SK-N-SH treated with all-trans-retinoic acid at 6 μM for 48 hours (cell line): ENCODE results near the gene CHMP1B.

Experiments used
- ATAC-seq: fragments of 200-7000 bp; cut with Tn5 transposase; 3 replicates; pipeline ENCODE4 v1.9.1; 2020; ENCODE audit warnings: mild to moderate bottlenecking, moderate library complexity
- ARNTL ChIP-seq: fragments of 450-650 bp; formaldehyde crosslinking; IDR thresholded peaks from 2 replicates; pipeline ENCODE4 v1.5.0; 2020; ENCODE audit warnings: low read depth, mild to moderate bottlenecking, moderate library complexity, borderline replicate concordance
- BACH2 ChIP-seq: fragments of 250-450 bp; sonication (Bioruptor Pico); IDR thresholded peaks from 2 replicates; pipeline ENCODE4 v1.9.0; 2021; ENCODE audit warnings: mild to moderate bottlenecking, borderline replicate concordance
- CREB5 ChIP-seq: fragments of 250-450 bp; sonication (Bioruptor Pico); IDR thresholded peaks from 2 replicates; pipeline ENCODE4 v1.5.1; 2020; ENCODE audit warnings: low read depth, mild to moderate bottlenecking, moderate library complexity
- CSDC2 ChIP-seq: fragments of 250-450 bp; sonication (Bioruptor Pico); IDR thresholded peaks from 2 replicates; pipeline ENCODE4 v1.5.0; 2020; ENCODE audit warnings: mild to moderate bottlenecking, moderate library complexity
- CSRNP3 ChIP-seq: fragments of 250-450 bp; sonication (Bioruptor Pico); IDR thresholded peaks from 2 replicates; pipeline ENCODE4 v1.5.1; 2021; ENCODE audit warnings: mild to moderate bottlenecking, moderate library complexity
- GLIS3 ChIP-seq: fragments of 250-450 bp; sonication (Bioruptor Pico); IDR thresholded peaks from 2 replicates; pipeline ENCODE4 v1.5.0; 2020; ENCODE audit warnings: mild to moderate bottlenecking, moderate library complexity
- ISL1 ChIP-seq: fragments of 250-450 bp; sonication (Bioruptor Pico); IDR thresholded peaks from 2 replicates; pipeline ENCODE4 v2.1.2; 2022; ENCODE audit warnings: mild to moderate bottlenecking, moderate library complexity
- OSR1 ChIP-seq: fragments of 250-450 bp; sonication (Bioruptor Pico); IDR thresholded peaks from 2 replicates; pipeline ENCODE4 v1.8.0; 2022; ENCODE audit warnings: moderate library complexity, mild to moderate bottlenecking, inconsistent platforms
- PATZ1 ChIP-seq: fragments of 250-450 bp; sonication (Bioruptor Pico); IDR thresholded peaks from 2 replicates; pipeline ENCODE4 v1.8.0; 2020; ENCODE audit warnings: mild to moderate bottlenecking, moderate library complexity, borderline replicate concordance
- POU6F1 ChIP-seq: fragments of 250-450 bp; sonication (Bioruptor Pico); IDR thresholded peaks from 2 replicates; pipeline ENCODE4 v1.8.0; 2021; ENCODE audit warnings: low read depth, mild to moderate bottlenecking, moderate library complexity, borderline replicate concordance
- PPARA ChIP-seq: fragments of 250-450 bp; sonication (Bioruptor Pico); IDR thresholded peaks from 2 replicates; pipeline ENCODE4 v1.5.0; 2020; ENCODE audit warnings: mild to moderate bottlenecking, borderline replicate concordance
- RARB ChIP-seq: fragments of 250-450 bp; sonication (Bioruptor Pico); IDR thresholded peaks from 2 replicates; pipeline ENCODE4 v1.8.0; 2021; ENCODE audit warnings: mild to moderate bottlenecking, moderate library complexity
- SNAI2 ChIP-seq: fragments of 250-450 bp; sonication (Bioruptor Pico); IDR thresholded peaks from 2 replicates; pipeline ENCODE4 v1.5.0; 2020; ENCODE audit warnings: mild to moderate bottlenecking, moderate library complexity
- TCF4 ChIP-seq: fragments of 250-450 bp; sonication (Bioruptor Pico); IDR thresholded peaks from 2 replicates; pipeline ENCODE4 v1.8.0; 2021; ENCODE audit warnings: mild to moderate bottlenecking, moderate library complexity, borderline replicate concordance
- TOX ChIP-seq: fragments of 250-450 bp; sonication (Bioruptor Pico); IDR thresholded peaks from 2 replicates; pipeline ENCODE4 v1.8.0; 2021; ENCODE audit warnings: mild to moderate bottlenecking, moderate library complexity, borderline replicate concordance
- TSHZ2 ChIP-seq: fragments of 250-450 bp; sonication (Bioruptor Pico); IDR thresholded peaks from 2 replicates; pipeline ENCODE4 v1.5.0; 2020; ENCODE audit warnings: mild to moderate bottlenecking, moderate library complexity
- ZC3H10 ChIP-seq: fragments of 250-450 bp; sonication (Bioruptor Pico); IDR thresholded peaks from 2 replicates; pipeline ENCODE4 v1.5.1; 2021; ENCODE audit warnings: mild to moderate bottlenecking, moderate library complexity
- ZFP3 ChIP-seq: fragments of 250-450 bp; sonication (Bioruptor Pico); IDR thresholded peaks from 2 replicates; pipeline ENCODE4 v1.5.0; 2020; ENCODE audit warnings: mild to moderate bottlenecking, moderate library complexity
- ZFP30 ChIP-seq: fragments of 450-650 bp; formaldehyde crosslinking; IDR thresholded peaks from 2 replicates; pipeline ENCODE4 v1.5.0; 2022; ENCODE audit warnings: mild to moderate bottlenecking, moderate library complexity
- ZNF565 ChIP-seq: fragments of 450-650 bp; formaldehyde crosslinking; conservative IDR thresholded peaks from 2 replicates; pipeline ENCODE4 v1.5.0; 2020; ENCODE audit warnings: low read depth, mild to moderate bottlenecking, moderate library complexity
- ZNF70 ChIP-seq: fragments of 450-650 bp; formaldehyde crosslinking; IDR thresholded peaks from 2 replicates; pipeline ENCODE4 v1.5.0; 2020; ENCODE audit warnings: mild to moderate bottlenecking, moderate library complexity
- ZNF8 ChIP-seq: fragments of 450-650 bp; formaldehyde crosslinking; IDR thresholded peaks from 2 replicates; pipeline ENCODE4 v1.5.0; 2020; ENCODE audit warnings: mild to moderate bottlenecking, moderate library complexity

Gene CHMP1B

GRCh38 chr18:11834772-11835171 is 16.4 kb upstream of the CHMP1B start:
- no peak for ATAC-seq
- TF ChIP-seq BACH2 (CRISPR knock-in tag) (no peak), GLIS3 (CRISPR knock-in tag) (no peak), ZFP3 (CRISPR knock-in tag) (no peak), TCF4 (CRISPR knock-in tag) (no peak), ZC3H10 (CRISPR knock-in tag) (no peak), ZNF70 (CRISPR knock-in tag) (no peak), CSDC2 (CRISPR knock-in tag) (no peak), ZNF565 (CRISPR knock-in tag) (no peak), ZNF8 (CRISPR knock-in tag) (no peak), ARNTL (CRISPR knock-in tag) (no peak), CSRNP3 (no peak), POU6F1 (CRISPR knock-in tag) (no peak)

GRCh38 chr18:11839556-11839955 is 11.7 kb upstream of the CHMP1B start:
- TF ChIP-seq ZFP30 (CRISPR knock-in tag) (no peak), CSDC2 (CRISPR knock-in tag) (no peak), SNAI2 (no peak), TCF4 (CRISPR knock-in tag) (no peak), ZC3H10 (CRISPR knock-in tag) (no peak), POU6F1 (CRISPR knock-in tag) (no peak), BACH2 (CRISPR knock-in tag) (no peak), CSRNP3 (no peak), ZNF8 (CRISPR knock-in tag) (no peak), TOX (no peak)
- peak; percentile 51; the same call in 2 of the 3 replicates for ATAC-seq

- peak; percentile 32; the same call in 1 of the 3 replicates for ATAC-seq
- no peak for TF ChIP-seq PPARA (CRISPR knock-in tag)
- no peak for TF ChIP-seq ZFP3 (CRISPR knock-in tag)
- TF ChIP-seq TSHZ2: no peak
- TF ChIP-seq PATZ1 (CRISPR knock-in tag): no peak
- TF ChIP-seq OSR1 (CRISPR knock-in tag): no peak
- TF ChIP-seq CSRNP3: no peak
- no peak for TF ChIP-seq ZNF70 (CRISPR knock-in tag)
- no peak for TF ChIP-seq ISL1 (CRISPR knock-in tag)
- no peak for TF ChIP-seq ZNF565 (CRISPR knock-in tag)
- TF ChIP-seq POU6F1 (CRISPR knock-in tag): no peak
- no peak for TF ChIP-seq ZFP30 (CRISPR knock-in tag)
- no peak for TF ChIP-seq RARB (CRISPR knock-in tag)
- TF ChIP-seq CREB5 (CRISPR knock-in tag): no peak
Measured at GRCh38 chr18:11840493-11840892, 10.7 kb upstream of the CHMP1B start.
